Neural progenitor cell (in vitro differentiated cells): ENCODE measurements around the gene AMACR.

Source experiments
- EZH2 ChIP-seq: fragments of 200-600 bp; sonication (generic); IDR thresholded peaks from 2 replicates; pipeline ENCODE4 v1.6.1; 2017; ENCODE audit warnings: antibody characterized with exemption, mild to moderate bottlenecking, moderate library complexity
- EZH2phosphoT487 ChIP-seq: fragments of 200-600 bp; sonication (generic); IDR thresholded peaks from 2 replicates; pipeline ENCODE4 v1.6.1; 2017; ENCODE audit warnings: antibody characterized with exemption
- TF ChIP-seq, protein P1 (sequence below): fragments of 200-600 bp; sonication (generic); IDR thresholded peaks from 2 replicates; pipeline ENCODE4 v1.5.1; 2017; ENCODE audit warnings: antibody characterized with exemption, mild to moderate bottlenecking

DNA sequence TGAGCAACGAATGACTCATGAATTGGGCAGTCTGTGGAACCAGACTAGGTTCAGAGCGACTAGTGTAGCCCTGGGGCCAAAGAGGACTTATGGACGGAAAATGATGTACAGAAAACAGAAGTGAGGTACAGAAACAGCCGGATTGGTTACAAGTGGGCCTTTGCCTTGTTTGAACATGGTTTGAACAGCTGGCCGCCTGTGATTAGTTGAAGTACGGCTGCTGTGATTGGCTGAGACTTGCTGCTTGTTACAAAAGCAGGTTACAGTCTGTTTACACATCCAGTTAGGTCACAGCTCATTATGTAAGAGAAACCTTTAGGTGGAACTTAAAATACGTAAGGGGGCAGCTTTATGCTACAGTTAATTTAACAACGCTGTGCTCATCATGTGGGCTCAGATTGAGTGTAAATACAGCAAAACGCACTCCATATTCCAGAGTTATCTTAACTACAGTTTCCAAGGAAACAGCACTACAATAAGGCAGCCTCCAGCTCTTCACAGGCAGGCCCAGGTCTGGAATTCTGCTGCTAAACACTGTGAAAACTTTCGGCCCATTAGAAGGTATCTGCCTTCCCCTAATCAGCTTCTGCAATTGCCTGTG, 6.5 kb downstream of the AMACR start:
- TF ChIP-seq, protein P1, sequence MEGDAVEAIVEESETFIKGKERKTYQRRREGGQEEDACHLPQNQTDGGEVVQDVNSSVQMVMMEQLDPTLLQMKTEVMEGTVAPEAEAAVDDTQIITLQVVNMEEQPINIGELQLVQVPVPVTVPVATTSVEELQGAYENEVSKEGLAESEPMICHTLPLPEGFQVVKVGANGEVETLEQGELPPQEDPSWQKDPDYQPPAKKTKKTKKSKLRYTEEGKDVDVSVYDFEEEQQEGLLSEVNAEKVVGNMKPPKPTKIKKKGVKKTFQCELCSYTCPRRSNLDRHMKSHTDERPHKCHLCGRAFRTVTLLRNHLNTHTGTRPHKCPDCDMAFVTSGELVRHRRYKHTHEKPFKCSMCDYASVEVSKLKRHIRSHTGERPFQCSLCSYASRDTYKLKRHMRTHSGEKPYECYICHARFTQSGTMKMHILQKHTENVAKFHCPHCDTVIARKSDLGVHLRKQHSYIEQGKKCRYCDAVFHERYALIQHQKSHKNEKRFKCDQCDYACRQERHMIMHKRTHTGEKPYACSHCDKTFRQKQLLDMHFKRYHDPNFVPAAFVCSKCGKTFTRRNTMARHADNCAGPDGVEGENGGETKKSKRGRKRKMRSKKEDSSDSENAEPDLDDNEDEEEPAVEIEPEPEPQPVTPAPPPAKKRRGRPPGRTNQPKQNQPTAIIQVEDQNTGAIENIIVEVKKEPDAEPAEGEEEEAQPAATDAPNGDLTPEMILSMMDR = no peak
- TF ChIP-seq EZH2 = no peak
- TF ChIP-seq EZH2phosphoT487 = no peak
